A673 (cell line): ENCODE measurements around the gene FOXI1. TPM values are rescaled to one million over a fixed set of nuclear protein-coding genes. Genes with fewer than 3 reads are reported as not detected.

Source experiments
- BruUV-seq: library from RNA; stranded (reverse); fragments of 400-500 nt; replicated peaks from 2 replicates; lab custom pipeline; 2021; lab: Mats Ljungman, UMichigan
- CTCF ChIA-PET: fragments of 300-600 bp; sonication (Branson Sonifier 250); formaldehyde crosslinking; loops from one replicate; lab custom pipeline; 2022; ENCODE audit warnings: antibody characterized with exemption; lab: Charles Lee
- POLR2A ChIA-PET: fragments of 300-600 bp; sonication (Branson Sonifier 250); formaldehyde crosslinking; loops from one replicate; lab custom pipeline; 2022; ENCODE audit warnings: antibody characterized with exemption; ENCODE audit not compliant: low non-redundant PET; lab: Charles Lee
- DNase-seq: peaks from one replicate; pipeline ENCODE4 v3.0.0-alpha.2; 2015; ENCODE audit warnings: low spot score
- H3K27ac ChIP-seq: fragments of 200-600 bp; sonication (generic); 2 replicates; pipeline ENCODE4 v1.5.1; 2016; ENCODE audit warnings: mixed run types, low read depth, mild to moderate bottlenecking, mixed read lengths, antibody characterized with exemption, low read length; ENCODE audit not compliant: poor library complexity, severe bottlenecking
- H3K27me3 ChIP-seq: fragments of 200-600 bp; sonication (generic); replicated peaks from 2 replicates; pipeline ENCODE4 v1.6.1; 2017; ENCODE audit warnings: mixed run types, low read depth, mild to moderate bottlenecking, mixed read lengths, antibody characterized with exemption, low read length; ENCODE audit not compliant: insufficient read depth, poor library complexity
- H3K36me3 ChIP-seq: fragments of 200-600 bp; sonication (generic); 2 replicates; pipeline ENCODE4 v1.6.1; 2016; ENCODE audit warnings: mixed run types, mild to moderate bottlenecking, mixed read lengths, antibody characterized with exemption, low read length; ENCODE audit not compliant: insufficient read depth, poor library complexity, severe bottlenecking
- H3K4me1 ChIP-seq: fragments of 200-600 bp; sonication (generic); 2 replicates; pipeline ENCODE4 v1.6.1; 2017; ENCODE audit warnings: mixed run types, mild to moderate bottlenecking, mixed read lengths, antibody characterized with exemption, low read length; ENCODE audit not compliant: insufficient read depth, poor library complexity, severe bottlenecking
- H3K4me3 ChIP-seq: fragments of 200-600 bp; sonication (generic); 2 replicates; pipeline ENCODE4 v1.5.1; 2016; ENCODE audit warnings: low read depth, mixed run types, mild to moderate bottlenecking, mixed read lengths, low read length; ENCODE audit not compliant: poor library complexity, severe bottlenecking
- H3K9me3 ChIP-seq: fragments of 200-600 bp; sonication (generic); 2 replicates; pipeline ENCODE4 v1.6.1; 2016; ENCODE audit warnings: mixed run types, low read depth, mild to moderate bottlenecking, mixed read lengths, antibody characterized with exemption, low read length; ENCODE audit not compliant: poor library complexity, severe bottlenecking
- EZH2 ChIP-seq: fragments of 200-600 bp; sonication (generic); IDR thresholded peaks from 2 replicates; pipeline ENCODE4 v1.6.1; 2017; ENCODE audit warnings: borderline replicate concordance, low read depth, mild to moderate bottlenecking, mixed read lengths, antibody characterized with exemption, low read length; ENCODE audit not compliant: poor library complexity, severe bottlenecking
- intact Hi-C: fragments of 100-400 bp; cut with micrococcal nuclease; formaldehyde crosslinking; loops from one replicate; pipeline ENCODE4 v1.10.0; 2022; ENCODE audit not compliant: unreplicated experiment
- total RNA-seq: library from RNA; stranded (reverse); gene quantifications from 2 replicates; pipeline ENCODE4 v1.2.3, GENCODE V29; 2021
- TF ChIP-seq, protein P1 (sequence below): fragments of 300-800, 200-600 bp; sonication (generic); conservative IDR thresholded peaks from 2 replicates; pipeline ENCODE4 v1.5.1; 2017; ENCODE audit warnings: low read depth, mild to moderate bottlenecking, antibody characterized with exemption, low read length, moderate library complexity, mixed read lengths

The FOXI1 gene
- total RNA-seq, 1 experiment from 2014 or later: not detected

DNA sequence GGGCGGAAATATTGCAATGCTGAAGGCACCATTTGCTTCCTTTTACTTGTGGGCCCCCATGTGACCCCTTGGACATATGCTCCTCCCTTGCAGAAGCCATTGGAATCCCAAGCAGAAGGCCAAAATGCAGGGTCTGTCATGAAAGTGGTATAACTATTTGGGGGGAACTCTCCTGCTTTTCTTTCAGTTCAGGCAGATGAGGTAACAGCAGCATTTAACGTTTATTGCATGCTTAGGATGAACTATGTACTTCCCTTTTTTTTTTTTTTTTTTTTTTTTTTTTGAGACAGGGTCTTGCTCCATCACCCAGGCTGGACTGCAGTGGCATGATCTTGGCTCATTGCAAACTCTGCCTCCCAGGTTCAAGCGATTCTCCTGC, 7.8 kb downstream of the FOXI1 start:
- H3K36me3 ChIP-seq: no peaks in the 10 kb centered on the region
- ChIA-PET CTCF (no interaction called here), POLR2A (no interaction called here)
- intact Hi-C loops: no loop called here
- no TSS peak for BruUV-seq
- no peaks in the 10 kb centered on the region for H3K4me1 ChIP-seq
- no peaks in the 10 kb centered on the region for H3K27me3 ChIP-seq
- DNase-seq: no peak
- TF ChIP-seq EZH2: no peak
- TF ChIP-seq, protein P1, sequence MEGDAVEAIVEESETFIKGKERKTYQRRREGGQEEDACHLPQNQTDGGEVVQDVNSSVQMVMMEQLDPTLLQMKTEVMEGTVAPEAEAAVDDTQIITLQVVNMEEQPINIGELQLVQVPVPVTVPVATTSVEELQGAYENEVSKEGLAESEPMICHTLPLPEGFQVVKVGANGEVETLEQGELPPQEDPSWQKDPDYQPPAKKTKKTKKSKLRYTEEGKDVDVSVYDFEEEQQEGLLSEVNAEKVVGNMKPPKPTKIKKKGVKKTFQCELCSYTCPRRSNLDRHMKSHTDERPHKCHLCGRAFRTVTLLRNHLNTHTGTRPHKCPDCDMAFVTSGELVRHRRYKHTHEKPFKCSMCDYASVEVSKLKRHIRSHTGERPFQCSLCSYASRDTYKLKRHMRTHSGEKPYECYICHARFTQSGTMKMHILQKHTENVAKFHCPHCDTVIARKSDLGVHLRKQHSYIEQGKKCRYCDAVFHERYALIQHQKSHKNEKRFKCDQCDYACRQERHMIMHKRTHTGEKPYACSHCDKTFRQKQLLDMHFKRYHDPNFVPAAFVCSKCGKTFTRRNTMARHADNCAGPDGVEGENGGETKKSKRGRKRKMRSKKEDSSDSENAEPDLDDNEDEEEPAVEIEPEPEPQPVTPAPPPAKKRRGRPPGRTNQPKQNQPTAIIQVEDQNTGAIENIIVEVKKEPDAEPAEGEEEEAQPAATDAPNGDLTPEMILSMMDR: no peak
- no peaks in the 10 kb centered on the region for H3K9me3 ChIP-seq
- no peak overlapping the region for H3K4me3 ChIP-seq
- H3K27ac ChIP-seq: no peak overlapping the region

DNA sequence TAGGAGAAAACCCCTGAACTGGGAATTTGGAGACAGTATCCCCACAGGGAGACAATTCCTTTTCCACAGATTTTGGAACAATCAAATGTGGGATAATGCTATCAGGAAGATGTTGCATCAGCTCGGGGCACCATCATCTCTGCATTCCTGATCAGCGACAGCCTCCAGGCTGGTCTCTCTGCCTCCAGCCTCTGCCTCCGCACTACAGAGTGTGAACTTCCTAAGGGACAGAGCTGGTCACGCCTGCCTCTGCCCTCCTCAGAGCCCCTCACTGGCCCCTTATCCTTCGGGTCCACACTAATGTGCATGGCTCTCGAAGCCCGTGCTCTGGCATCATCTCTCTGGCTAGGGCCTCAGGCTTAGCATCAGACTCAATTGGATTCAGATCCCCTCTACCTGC, 8.6 kb downstream of the FOXI1 start:
- DNase-seq: no peak
- no peak overlapping the region for H3K4me3 ChIP-seq
- no peaks in the 10 kb centered on the region for H3K27me3 ChIP-seq
- no peaks in the 10 kb centered on the region for H3K9me3 ChIP-seq
- no peak overlapping the region for H3K27ac ChIP-seq
- CTCF ChIA-PET: no interaction called here
- no TSS peak for BruUV-seq
- TF ChIP-seq, protein P1: no peak
- TF ChIP-seq EZH2: no peak
- POLR2A ChIA-PET: no interaction called here
- H3K4me1 ChIP-seq: no peaks in the 10 kb centered on the region
- no peaks in the 10 kb centered on the region for H3K36me3 ChIP-seq
- intact Hi-C loops: no loop called here

DNA sequence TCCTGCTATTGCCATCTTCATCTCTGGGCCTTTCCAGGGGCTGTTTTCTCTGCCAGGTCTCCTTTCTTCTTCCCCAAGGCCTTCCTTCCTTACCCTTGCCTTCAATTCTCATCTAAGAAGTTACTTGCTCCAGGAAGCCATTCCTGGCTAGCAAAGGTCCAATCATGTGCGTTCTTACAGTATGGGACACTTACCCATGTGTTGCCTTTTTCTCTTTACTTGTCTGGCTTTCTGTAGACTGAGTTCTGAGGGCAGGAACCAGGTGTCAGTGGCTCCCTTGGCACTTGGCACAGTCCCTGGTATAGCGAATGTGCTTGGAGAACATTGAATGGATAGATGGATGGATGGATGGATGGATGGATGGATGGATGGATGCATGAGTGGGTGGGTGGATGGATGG, 10.2 kb downstream of the FOXI1 start:
- H3K4me1 ChIP-seq: no peaks in the 10 kb centered on the region
- ChIA-PET POLR2A (no interaction called here), CTCF (no interaction called here)
- intact Hi-C loops: no loop called here
- no TSS peak for BruUV-seq
- no peaks in the 10 kb centered on the region for H3K36me3 ChIP-seq
- TF ChIP-seq, protein P1: no peak
- TF ChIP-seq EZH2: no peak
- DNase-seq: no peak
- no peaks in the 10 kb centered on the region for H3K9me3 ChIP-seq
- H3K4me3 ChIP-seq: no peak overlapping the region
- no peaks in the 10 kb centered on the region for H3K27me3 ChIP-seq
- H3K27ac ChIP-seq: no peak overlapping the region
